Measurements from ENCODE around the gene UPF3A. TPM values are rescaled to one million over a fixed set of nuclear protein-coding genes. Genes with fewer than 3 reads are reported as not detected.

UPF3A gene
- total RNA-seq, 6 donors from 2014 or later, result 27.5 to 117 (median 48.6) TPM

- Histone ChIP-seq H3K27me3 (no peaks in the 10 kb centered on the region), H3K27ac (peak within 1 kb of the TSS; percentile 80 to 90 (median 86)), H3K4me3 (peak within 1 kb of the TSS; percentile 80 to 98 (median 94)), H3K9me3 (no peaks in the 10 kb centered on the region), H3K36me3 (peaks cover 20 to 31% (median 29%) of the 10 kb centered on the region in 4 donors), H3K4me1 (peaks cover 6 to 17% (median 11%) of the 10 kb centered on the region in 4 donors)
- peak; percentile 50 to 68 for TF ChIP-seq POLR2AphosphoS5 (IDR thresholded peaks at IDR 0.05)
- TF ChIP-seq, protein P1, sequence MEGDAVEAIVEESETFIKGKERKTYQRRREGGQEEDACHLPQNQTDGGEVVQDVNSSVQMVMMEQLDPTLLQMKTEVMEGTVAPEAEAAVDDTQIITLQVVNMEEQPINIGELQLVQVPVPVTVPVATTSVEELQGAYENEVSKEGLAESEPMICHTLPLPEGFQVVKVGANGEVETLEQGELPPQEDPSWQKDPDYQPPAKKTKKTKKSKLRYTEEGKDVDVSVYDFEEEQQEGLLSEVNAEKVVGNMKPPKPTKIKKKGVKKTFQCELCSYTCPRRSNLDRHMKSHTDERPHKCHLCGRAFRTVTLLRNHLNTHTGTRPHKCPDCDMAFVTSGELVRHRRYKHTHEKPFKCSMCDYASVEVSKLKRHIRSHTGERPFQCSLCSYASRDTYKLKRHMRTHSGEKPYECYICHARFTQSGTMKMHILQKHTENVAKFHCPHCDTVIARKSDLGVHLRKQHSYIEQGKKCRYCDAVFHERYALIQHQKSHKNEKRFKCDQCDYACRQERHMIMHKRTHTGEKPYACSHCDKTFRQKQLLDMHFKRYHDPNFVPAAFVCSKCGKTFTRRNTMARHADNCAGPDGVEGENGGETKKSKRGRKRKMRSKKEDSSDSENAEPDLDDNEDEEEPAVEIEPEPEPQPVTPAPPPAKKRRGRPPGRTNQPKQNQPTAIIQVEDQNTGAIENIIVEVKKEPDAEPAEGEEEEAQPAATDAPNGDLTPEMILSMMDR (IDR thresholded peaks at IDR 0.05), result peak; percentile 13 to 72 (median 28)
- peak in 2 of 4 donors; percentile 36 to 80 for TF ChIP-seq POLR2A (IDR thresholded peaks at IDR 0.05)
- no peak for TF ChIP-seq EP300 (IDR thresholded peaks at IDR 0.05)
- ATAC-seq (ENCODE audit: low FRiP score in 2 of 2), result peak; percentile 97 to 99
- WGBS, 2 donors, result 3 to 6% methylated on average over 19 to 24 of the region's 76 CpGs
- DNase-seq, result peak; percentile 90 to 95
Measured at GRCh38 chr13:114234645-114235421, 46.6 kb upstream of the UPF3A start, which contains the start of gene CDC16. Gene CDC16 (plus strand): TSS chr13:114234897. CDS start chr13:114235085, 188 bp downstream.

DNA sequence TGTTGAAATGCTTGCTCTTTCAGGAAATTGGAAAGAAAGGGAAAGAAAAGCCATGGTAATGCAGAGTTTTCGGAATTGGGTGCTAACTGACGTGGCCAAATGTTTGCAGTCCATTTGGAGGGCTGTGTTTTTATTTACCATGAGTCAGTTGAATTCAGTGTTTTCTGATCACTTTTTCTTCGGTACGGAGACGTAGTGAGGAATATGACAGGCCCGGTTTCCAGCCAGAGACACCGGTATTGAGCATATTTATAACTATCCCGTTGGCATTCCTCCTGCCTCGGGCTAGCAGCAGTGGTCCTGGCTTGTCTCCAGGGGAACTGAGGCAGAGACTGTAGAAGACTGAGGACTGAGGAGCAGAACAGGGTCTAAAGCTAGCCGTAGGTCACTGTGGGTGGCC is 45.7 kb upstream of the UPF3A start:
- H3K27ac ChIP-seq, result peak overlapping the region; percentile 80 to 90 (median 86)

DNA sequence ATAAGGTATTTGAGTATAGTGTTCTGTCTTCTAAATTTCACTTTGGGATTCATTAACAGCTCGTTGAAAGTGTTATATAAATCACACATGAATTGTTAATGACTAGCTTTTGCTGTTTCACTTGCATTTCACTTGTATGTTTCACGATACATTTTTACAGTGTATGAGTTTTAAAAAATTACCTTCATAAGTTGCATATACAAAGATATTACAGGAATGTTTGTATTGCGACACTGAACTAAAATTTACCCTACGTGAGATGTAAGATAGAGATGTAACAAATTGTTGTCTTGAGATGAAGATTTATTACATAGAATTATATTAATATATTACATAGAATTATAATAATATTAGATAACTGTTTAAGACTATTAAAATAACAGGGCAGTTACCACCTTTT is 45.2 kb upstream of the UPF3A start:
- Histone ChIP-seq H3K27me3 (no peaks in the 10 kb centered on the region), H3K4me1 (peaks cover 6 to 17% (median 11%) of the 10 kb centered on the region in 4 donors), H3K4me3 (peak overlapping the region in 3 of 4 donors; percentile 80 to 98 (median 93)), H3K36me3 (peaks cover 24 to 45% (median 42%) of the 10 kb centered on the region in 4 donors), H3K9me3 (no peaks in the 10 kb centered on the region), H3K27ac (peak overlapping the region in 1 of 4 donors; percentile 18)
- DNase-seq, result no peak
- no peak for ATAC-seq (ENCODE audit: low FRiP score in 2 of 2)
- 61 to 69% methylated on average over 4 of the region's 4 CpGs for WGBS, 2 donors
- TF ChIP-seq POLR2A (IDR thresholded peaks at IDR 0.05), result no peak
- TF ChIP-seq POLR2AphosphoS5 (IDR thresholded peaks at IDR 0.05), result no peak

More for the DNA sequence above, 45.7 kb upstream of the UPF3A start:
- ATAC-seq (ENCODE audit: low FRiP score in 2 of 2), result no peak
- H3K27me3 ChIP-seq, result no peaks in the 10 kb centered on the region
- H3K4me3 ChIP-seq, result peak overlapping the region; percentile 80 to 98 (median 94)
- H3K4me1 ChIP-seq, result peaks cover 6 to 17% (median 11%) of the 10 kb centered on the region in 4 donors
- H3K9me3 ChIP-seq, result no peaks in the 10 kb centered on the region
- WGBS, 2 donors, result 22 to 35% methylated on average over 8 to 10 of the region's 10 CpGs
- TF ChIP-seq, protein P1 (IDR thresholded peaks at IDR 0.05), result no peak
- TF ChIP-seq POLR2AphosphoS5 (IDR thresholded peaks at IDR 0.05) (no peak), EP300 (IDR thresholded peaks at IDR 0.05) (no peak), POLR2A (IDR thresholded peaks at IDR 0.05) (no peak)
- no peak for DNase-seq
- H3K36me3 ChIP-seq, result peaks cover 24 to 40% (median 37%) of the 10 kb centered on the region in 4 donors

DNA sequence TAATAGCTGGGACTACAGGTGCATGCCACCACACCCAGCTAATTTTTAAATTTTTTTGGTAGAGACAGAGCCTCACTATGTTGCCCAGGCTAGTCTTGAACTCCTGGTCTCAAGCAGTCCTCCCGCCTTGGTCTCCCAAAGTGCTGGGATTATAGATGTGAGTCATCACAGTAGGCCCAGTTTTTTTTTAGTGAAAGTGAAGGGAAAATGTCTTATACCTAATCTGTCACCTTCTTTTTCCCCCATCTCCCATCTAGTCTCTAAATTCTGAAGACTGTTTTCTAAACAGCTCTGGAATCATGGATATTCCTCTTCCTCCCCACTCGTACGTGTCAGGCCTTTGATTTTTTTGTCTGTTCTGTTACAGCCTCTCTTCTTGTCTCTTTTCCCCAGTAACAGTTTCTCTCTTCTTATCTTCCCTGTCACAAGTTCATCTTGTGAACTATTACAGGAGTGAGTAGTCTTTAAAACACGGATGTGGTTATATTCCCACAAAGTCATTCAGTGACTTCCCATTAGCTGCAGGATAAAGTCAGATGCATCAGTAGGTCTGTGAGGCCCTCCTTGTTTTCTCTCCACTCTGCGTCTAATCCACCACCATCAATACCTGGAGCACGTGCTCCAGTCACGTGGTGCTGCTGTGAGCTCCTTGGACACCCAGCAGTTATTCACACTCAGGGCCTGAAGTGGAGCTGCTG is 43.8 kb upstream of the UPF3A start:
- TF ChIP-seq EP300 (IDR thresholded peaks at IDR 0.05) (no peak), POLR2AphosphoS5 (IDR thresholded peaks at IDR 0.05) (no peak), POLR2A (IDR thresholded peaks at IDR 0.05) (no peak)
- TF ChIP-seq, protein P1 (IDR thresholded peaks at IDR 0.05), result no peak
- H3K4me1 ChIP-seq, result peaks cover 6 to 17% (median 11%) of the 10 kb centered on the region in 4 donors
- DNase-seq, result no peak
- ATAC-seq (ENCODE audit: low FRiP score in 2 of 2), result no peak
- WGBS, 2 donors, result 76 to 87% methylated on average over 7 of the region's 7 CpGs
- peaks cover 31 to 58% (median 55%) of the 10 kb centered on the region in 4 donors for H3K36me3 ChIP-seq
- H3K27ac ChIP-seq, result no peak overlapping the region
- no peaks in the 10 kb centered on the region for H3K27me3 ChIP-seq
- H3K4me3 ChIP-seq, result no peak overlapping the region
- H3K9me3 ChIP-seq, result no peaks in the 10 kb centered on the region

DNA sequence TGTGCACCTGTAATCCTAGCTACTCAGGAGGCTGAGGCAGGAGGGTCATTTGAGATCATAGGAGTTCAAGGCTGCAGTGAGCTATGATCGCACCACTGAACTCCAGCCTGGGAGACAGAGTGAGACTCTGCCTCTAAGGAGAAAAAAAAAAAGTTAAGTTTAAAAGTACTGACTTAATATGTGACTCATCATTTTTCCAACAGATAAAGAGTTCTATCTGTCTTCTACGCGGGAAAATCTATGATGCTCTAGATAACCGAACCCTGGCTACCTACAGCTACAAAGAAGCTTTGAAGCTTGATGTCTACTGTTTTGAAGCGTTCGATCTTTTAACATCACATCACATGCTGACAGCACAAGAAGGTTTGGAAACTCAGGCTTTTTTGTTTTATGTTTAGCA is 39.5 kb upstream of the UPF3A start:
- ATAC-seq (ENCODE audit: low FRiP score in 2 of 2) (no peak), DNase-seq (no peak)
- H3K36me3 ChIP-seq, result peaks cover 48 to 98% (median 93%) of the 10 kb centered on the region in 4 donors
- H3K4me1 ChIP-seq, result no peaks in the 10 kb centered on the region
- no peaks in the 10 kb centered on the region for H3K9me3 ChIP-seq
- 95 to 97% methylated on average over 6 of the region's 6 CpGs for WGBS, 2 donors
- H3K27me3 ChIP-seq, result no peaks in the 10 kb centered on the region
- TF ChIP-seq POLR2A (IDR thresholded peaks at IDR 0.05), result no peak
- TF ChIP-seq, protein P1 (IDR thresholded peaks at IDR 0.05), result no peak
- no peak for TF ChIP-seq EP300 (IDR thresholded peaks at IDR 0.05)
- TF ChIP-seq POLR2AphosphoS5 (IDR thresholded peaks at IDR 0.05), result no peak
- no peak overlapping the region for H3K27ac ChIP-seq
- no peak overlapping the region for H3K4me3 ChIP-seq

All from upper lobe of left lung (tissue), 6 donors.